ENCODE results near the gene NREP. TPM values are rescaled to one million over a fixed set of nuclear protein-coding genes. Genes with fewer than 3 reads are reported as not detected.

NREP gene
- total and polyA plus RNA-seq, 10 of the 15 experiments (the other 5 are each of a cell fraction or from before 2014, with no cell fraction given), result 20.6 to 117 (median 32.2) TPM

- no peak overlapping the region for H3K4me2 ChIP-seq (ENCODE audit: control insufficient read depth, insufficient read depth)
- no peaks in the 10 kb centered on the region for H4K20me1 ChIP-seq (ENCODE audit: control insufficient read depth, insufficient read depth)
- ChIA-PET SMC1A (ENCODE audit: uncharacterized antibody, unreplicated experiment) (interaction anchor here (2.1 kb wide), 1 partner anchor 446 kb away, joined by 4 read pairs; no protein-coding TSS in a partner anchor), POLR2A (no interaction called here), CTCF (interaction anchor here (0.5 to 1.5 kb wide), 2 partner anchors 29 to 167 kb away, joined by 3 read pairs; no protein-coding TSS in a partner anchor), RAD21 (ENCODE audit: unreplicated experiment) (no interaction called here)
- no peaks in the 10 kb centered on the region for H3K9me3 ChIP-seq (replicated peaks; ENCODE audit: control insufficient read depth, insufficient read depth, low read length)
- 51% methylated on average over 6 of the region's 6 CpGs for WGBS (ENCODE audit: insufficient coverage, insufficient replicate concordance, low lambda C conversion rate, missing lambda C conversion rate)
- peaks cover 13% of the 10 kb centered on the region for H3K4me1 ChIP-seq (ENCODE audit: control insufficient read depth, insufficient read depth, low read length)
- in situ Hi-C loops (cut with MboI) (no loop called here), intact Hi-C loops (cut with micrococcal nuclease; ENCODE audit: unreplicated experiment) (no loop called here)
- H3K27me3 ChIP-seq (replicated peaks in 1 of 2; ENCODE audit: control insufficient read depth in 2 of 2, insufficient read depth in 2 of 2, low read length in 1 of 2), result no peaks in the 10 kb centered on the region
- H3K36me3 ChIP-seq (ENCODE audit: control insufficient read depth in 2 of 2, insufficient read depth in 2 of 2, low read length in 1 of 2), result no peaks in the 10 kb centered on the region
- H3K79me2 ChIP-seq (ENCODE audit: control insufficient read depth, insufficient read depth, low read length), result no peaks in the 10 kb centered on the region
- no peak overlapping the region for H3K27ac ChIP-seq (ENCODE audit: control insufficient read depth, insufficient read depth)
- DNase-seq (ENCODE audit: low read depth, low spot score) (no peak), FAIRE-seq (no peak), ATAC-seq (no peak)
- TF ChIP-seq ATF2 (IDR thresholded peaks at IDR 0.05; ENCODE audit: low read length) (no peak), MTA2 (IDR thresholded peaks at IDR 0.05; ENCODE audit: low read depth) (no peak), SMAD5 (IDR thresholded peaks at IDR 0.05; ENCODE audit: low read depth) (no peak), HCFC1 (IDR thresholded peaks at IDR 0.05; ENCODE audit: low read length) (no peak), FOS (IDR thresholded peaks at IDR 0.05; ENCODE audit: borderline replicate concordance, extremely low read depth, insufficient read length) (no peak), NR2F1 (conservative IDR thresholded peaks at IDR 0.05) (no peak), PML (IDR thresholded peaks at IDR 0.05; ENCODE audit: low read length) (no peak), REST (IDR thresholded peaks at IDR 0.05; ENCODE audit: low read depth, low read length) (no peak), DPF2 (IDR thresholded peaks at IDR 0.05) (no peak), IKZF2 (IDR thresholded peaks at IDR 0.05) (no peak), RELA (IDR thresholded peaks at IDR 0.05; ENCODE audit: borderline replicate concordance, partially characterized antibody) (no peak), MYC (IDR thresholded peaks at IDR 0.05; ENCODE audit: insufficient read depth, insufficient read length, insufficient replicate concordance, low read length, severe bottlenecking) (no peak), ZBTB11 (CRISPR knock-in tag; IDR thresholded peaks at IDR 0.05) (no peak), RAD21 (IDR thresholded peaks at IDR 0.05; ENCODE audit: insufficient read depth, low read depth, low read length) (no peak), ESRRA (IDR thresholded peaks at IDR 0.05; ENCODE audit: low read length) (no peak), CBFB (IDR thresholded peaks at IDR 0.05; ENCODE audit: low read depth) (no peak)
- no peak overlapping the region for H2AFZ ChIP-seq (ENCODE audit: control insufficient read depth, low read depth, low read length)
- no peak overlapping the region for H3K9ac ChIP-seq (ENCODE audit: control insufficient read depth, insufficient read depth, low read length)
- no TSS peak for BruUV-seq (replicated peaks)
- no peak overlapping the region for H3K4me3 ChIP-seq
These were observed 57.0 kb downstream of the NREP start for GRCh38 chr5:111699976-111700375.

Data from GM12878 (cell line).